ENCODE results near the gene SLC4A2.

- no peak for TF ChIP-seq CTCF (IDR thresholded peaks at IDR 0.05)
- TF ChIP-seq POLR2A (IDR thresholded peaks at IDR 0.05) = no peak
Observed at GRCh38 chr7:151109094-151110048, 50.0 kb downstream of the SLC4A2 start.
